ENCODE results near the gene MED25.

The MED25 gene

GRCh38 chr19:49799798-49800376 is 18.2 kb upstream of the MED25 start:
- no peak for DNase-seq

- DNase-seq = no peak
Measured at GRCh38 chr19:49800771-49801170, 17.3 kb upstream of the MED25 start.

GRCh38 chr19:49801401-49801888 is 16.6 kb upstream of the MED25 start:
- no peak for DNase-seq

GRCh38 chr19:49801966-49802661 is 16.0 kb upstream of the MED25 start:
- no peak for DNase-seq

- DNase-seq = no peak
Measured at GRCh38 chr19:49802836-49803528, 15.1 kb upstream of the MED25 start.

GRCh38 chr19:49803529-49803856 is 14.6 kb upstream of the MED25 start:
- DNase-seq = no peak

- no peak for DNase-seq
Measured at GRCh38 chr19:49805822-49806619, 12.1 kb upstream of the MED25 start.

GRCh38 chr19:49806620-49806959 is 11.5 kb upstream of the MED25 start:
- DNase-seq = no peak

- peak; percentile 34 to 38 for DNase-seq
Measured at GRCh38 chr19:49807058-49807903, 10.8 kb upstream of the MED25 start.

GRCh38 chr19:49807904-49808675 is 10.0 kb upstream of the MED25 start:
- DNase-seq = no peak

GRCh38 chr19:49808711-49809159 is 9.4 kb upstream of the MED25 start:
- DNase-seq = peak; percentile 71 to 90

- peak; percentile 47 to 78 for DNase-seq
Measured at GRCh38 chr19:49809160-49809940, 8.7 kb upstream of the MED25 start.

- no peak for DNase-seq
Measured at GRCh38 chr19:49809941-49810389, 8.1 kb upstream of the MED25 start.

GRCh38 chr19:49811328-49811727 is 6.8 kb upstream of the MED25 start:
- no peak for DNase-seq

GRCh38 chr19:49812452-49812996 is 5.6 kb upstream of the MED25 start:
- DNase-seq = no peak

GRCh38 chr19:49812997-49813861 is 4.9 kb upstream of the MED25 start, which contains the start of gene FUZ:
TSS of gene FUZ (minus strand) at chr19:49813292. CDS start at chr19:49813106, 186 bp downstream.
- peak; percentile 97 for DNase-seq

- DNase-seq = no peak
Measured at GRCh38 chr19:49814010-49814409, 4.1 kb upstream of the MED25 start.

- DNase-seq = no peak
Measured at GRCh38 chr19:49816590-49816989, 1.5 kb upstream of the MED25 start.
